ENCODE measurements around the gene DCAF4.

- no peak for TF ChIP-seq ZNF274 (IDR thresholded peaks at IDR 0.05; ENCODE audit: low read depth, low read length)
- no peak for TF ChIP-seq YY1 (IDR thresholded peaks at IDR 0.05; ENCODE audit: insufficient read depth, insufficient read length)
These were observed 38.1 kb upstream of the DCAF4 start for GRCh38 chr14:72888192-72888591.

Data from NT2/D1 (cell line).